ENCODE data around the gene TOMM6. TPM values are rescaled to one million over a fixed set of nuclear protein-coding genes. Genes with fewer than 3 reads are reported as not detected.

TOMM6 gene
- polyA plus RNA-seq, 1 of the 3 experiments (the other 2 are of a cell fraction): 493 TPM

DNA sequence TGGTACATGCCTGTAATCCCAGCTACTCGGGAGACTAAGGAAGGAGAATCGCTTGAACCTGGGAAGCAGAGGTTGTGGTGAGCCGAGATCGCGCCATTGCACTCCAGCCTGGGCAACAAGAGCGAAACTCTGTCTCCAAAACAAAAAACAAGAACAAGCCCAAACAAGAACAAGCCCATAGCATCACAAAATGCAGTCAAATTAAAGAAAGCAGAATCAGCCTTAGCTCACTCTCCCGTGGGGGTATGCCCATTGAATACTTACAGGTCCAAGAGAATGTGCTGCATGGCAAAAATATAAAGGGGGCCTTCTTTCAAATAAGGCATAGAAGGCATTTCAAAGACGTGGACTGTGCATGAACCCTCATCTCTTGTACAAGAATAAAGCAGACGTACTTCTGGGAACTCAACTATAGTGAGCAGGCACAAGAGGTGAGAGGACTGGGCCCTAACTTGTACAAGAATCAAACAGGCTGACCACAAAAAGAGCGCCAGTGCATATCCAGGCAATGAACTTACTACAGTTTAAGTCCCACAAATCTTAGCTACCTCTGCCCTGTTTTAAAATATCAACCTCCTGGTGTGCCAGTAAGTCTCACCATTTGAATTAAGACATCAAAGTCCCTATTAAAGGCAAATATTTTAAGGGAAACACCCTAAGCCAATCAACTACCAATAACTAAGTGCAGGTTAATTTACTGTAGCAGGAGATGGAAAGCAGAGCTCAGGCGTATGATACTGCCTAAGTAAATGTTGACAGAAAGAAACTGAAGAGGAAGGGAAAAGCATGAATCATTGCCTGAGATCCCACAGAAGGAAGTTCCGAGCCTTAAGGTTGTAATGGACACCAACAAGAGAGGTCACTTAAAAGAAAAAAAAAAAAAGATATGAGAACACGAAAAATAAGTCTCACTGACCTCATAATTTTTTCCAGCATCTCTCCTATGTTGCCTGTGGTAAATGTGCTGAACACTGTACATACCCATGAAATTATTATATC, 37.4 kb downstream of the TOMM6 start:
- no peaks in the 10 kb centered on the region for H3K9me3 ChIP-seq
- peaks cover 7% of the 10 kb centered on the region for H3F3A ChIP-seq (replicated peaks; ENCODE audit: insufficient read depth)
- no peaks in the 10 kb centered on the region for H3K79me2 ChIP-seq (ENCODE audit: insufficient read depth)
- H3K27me3 ChIP-seq (ENCODE audit: insufficient read depth): no peaks in the 10 kb centered on the region
- H3K9ac ChIP-seq: no peak overlapping the region
- H3K4me1 ChIP-seq (ENCODE audit: control insufficient read depth in 1 of 2, insufficient read depth in 2 of 2, low read depth in 1 of 2, low read length in 1 of 2): peaks cover 0 to 7% of the 10 kb centered on the region in 2 experiments; a peak in 1 of 4 replicates
- 79% methylated on average over 13 of the region's 13 CpGs for WGBS (ENCODE audit: low lambda C conversion rate)
- TF ChIP-seq TCF12 (IDR thresholded peaks at IDR 0.05) (peak; percentile 66), FOSL2 (IDR thresholded peaks at IDR 0.05; ENCODE audit: borderline replicate concordance, low read depth) (peak; percentile 9; the same call in 1 of the 2 replicates), JUND (IDR thresholded peaks at IDR 0.05) (peak; percentile 20; the same call in 1 of the 2 replicates)
- TF ChIP-seq, protein P1, sequence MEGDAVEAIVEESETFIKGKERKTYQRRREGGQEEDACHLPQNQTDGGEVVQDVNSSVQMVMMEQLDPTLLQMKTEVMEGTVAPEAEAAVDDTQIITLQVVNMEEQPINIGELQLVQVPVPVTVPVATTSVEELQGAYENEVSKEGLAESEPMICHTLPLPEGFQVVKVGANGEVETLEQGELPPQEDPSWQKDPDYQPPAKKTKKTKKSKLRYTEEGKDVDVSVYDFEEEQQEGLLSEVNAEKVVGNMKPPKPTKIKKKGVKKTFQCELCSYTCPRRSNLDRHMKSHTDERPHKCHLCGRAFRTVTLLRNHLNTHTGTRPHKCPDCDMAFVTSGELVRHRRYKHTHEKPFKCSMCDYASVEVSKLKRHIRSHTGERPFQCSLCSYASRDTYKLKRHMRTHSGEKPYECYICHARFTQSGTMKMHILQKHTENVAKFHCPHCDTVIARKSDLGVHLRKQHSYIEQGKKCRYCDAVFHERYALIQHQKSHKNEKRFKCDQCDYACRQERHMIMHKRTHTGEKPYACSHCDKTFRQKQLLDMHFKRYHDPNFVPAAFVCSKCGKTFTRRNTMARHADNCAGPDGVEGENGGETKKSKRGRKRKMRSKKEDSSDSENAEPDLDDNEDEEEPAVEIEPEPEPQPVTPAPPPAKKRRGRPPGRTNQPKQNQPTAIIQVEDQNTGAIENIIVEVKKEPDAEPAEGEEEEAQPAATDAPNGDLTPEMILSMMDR (IDR thresholded peaks at IDR 0.05): no peak
- no peak overlapping the region for H3K4me3 ChIP-seq (ENCODE audit: low read depth in 2 of 2, low read length in 1 of 2)
- H4K20me1 ChIP-seq (ENCODE audit: insufficient read depth): no peaks in the 10 kb centered on the region
- CTCF ChIA-PET: interaction anchor here (0.9 kb wide), 1 partner anchor 23 kb away, joined by 3 read pairs; no protein-coding TSS in a partner anchor
- POLR2A ChIA-PET: no interaction called here
- peak overlapping the region in 1 of 2 experiments; percentile 27; a peak in 2 of 4 replicates for H3K27ac ChIP-seq (ENCODE audit: low read depth in 2 of 2, low read length in 1 of 2)
- H3K36me3 ChIP-seq (replicated peaks in 1 of 2; ENCODE audit: control insufficient read depth in 1 of 2, insufficient read depth in 2 of 2, low read length in 1 of 2): peaks cover 0 to 5% of the 10 kb centered on the region in 2 experiments
- DNase-seq: no peak
- no peaks in the 10 kb centered on the region; the same call in 1 of the 2 replicates for H3K9me2 ChIP-seq
- H3K4me2 ChIP-seq: 0 out of 2 replicates have a peak overlapping the region, but pooled peaks have one; percentile 6
- H2AFZ ChIP-seq (ENCODE audit: low read depth): no peak overlapping the region

DNA sequence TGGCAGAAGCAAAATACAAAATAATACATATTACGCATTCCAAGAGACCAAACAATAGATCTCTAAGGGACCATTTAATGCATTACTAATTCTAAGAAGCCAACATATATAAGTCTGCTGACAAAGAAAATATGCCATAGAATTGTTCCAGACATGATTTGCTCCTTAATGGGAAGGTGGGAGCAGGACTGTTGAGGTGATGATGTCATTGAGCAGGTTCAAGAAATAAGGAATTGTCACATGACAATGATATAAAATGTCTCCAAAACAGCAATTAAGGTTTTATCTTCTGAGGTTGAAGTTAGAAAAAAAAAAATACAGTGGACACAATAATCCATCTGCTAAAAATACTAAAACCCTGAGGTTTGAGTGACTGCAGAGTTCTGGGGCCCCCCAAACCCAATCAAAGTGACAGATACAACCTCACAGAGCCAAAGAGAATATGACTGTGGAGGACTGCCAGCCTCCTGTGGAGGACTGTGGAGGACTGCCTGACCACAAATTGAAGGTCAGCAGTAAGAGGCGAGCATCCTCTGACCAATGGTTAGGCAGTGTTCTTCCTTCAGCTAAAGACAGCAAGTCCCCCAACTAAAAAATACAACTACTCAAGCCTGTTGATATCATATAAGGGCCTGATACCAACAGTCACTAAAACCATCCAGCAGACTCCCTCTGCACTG, 39.0 kb downstream of the TOMM6 start:
- H3K4me3 ChIP-seq (ENCODE audit: low read depth in 2 of 2, low read length in 1 of 2): no peak overlapping the region
- WGBS (ENCODE audit: low lambda C conversion rate): 95% methylated on average over 2 of the region's 2 CpGs
- no peak overlapping the region for H3K9ac ChIP-seq
- H3K27me3 ChIP-seq (ENCODE audit: insufficient read depth): no peaks in the 10 kb centered on the region
- H3K27ac ChIP-seq (ENCODE audit: low read depth in 2 of 2, low read length in 1 of 2): no peak overlapping the region
- no peaks in the 10 kb centered on the region for H4K20me1 ChIP-seq (ENCODE audit: insufficient read depth)
- DNase-seq: no peak
- no peaks in the 10 kb centered on the region; the same call in 1 of the 2 replicates for H3K9me2 ChIP-seq
- no peak for TF ChIP-seq TAF1 (IDR thresholded peaks at IDR 0.05; ENCODE audit: borderline replicate concordance, low read depth, low read length)
- peaks cover 7% of the 10 kb centered on the region for H3F3A ChIP-seq (replicated peaks; ENCODE audit: insufficient read depth)
- H3K9me3 ChIP-seq: no peaks in the 10 kb centered on the region
- H3K79me2 ChIP-seq (ENCODE audit: insufficient read depth): no peaks in the 10 kb centered on the region
- no peak overlapping the region for H2AFZ ChIP-seq (ENCODE audit: low read depth)
- peaks cover 0 to 5% of the 10 kb centered on the region in 2 experiments for H3K36me3 ChIP-seq (replicated peaks in 1 of 2; ENCODE audit: control insufficient read depth in 1 of 2, insufficient read depth in 2 of 2, low read length in 1 of 2)
- CTCF ChIA-PET: interaction anchor here (1.2 kb wide), 1 partner anchor 11 kb away, joined by 3 read pairs; no protein-coding TSS in a partner anchor
- H3K4me1 ChIP-seq (ENCODE audit: control insufficient read depth in 1 of 2, insufficient read depth in 2 of 2, low read depth in 1 of 2, low read length in 1 of 2): peaks cover 0 to 7% of the 10 kb centered on the region in 2 experiments; a peak in 1 of 4 replicates
- POLR2A ChIA-PET: no interaction called here
- H3K4me2 ChIP-seq: no peak overlapping the region

Measured in SK-N-SH (cell line).